ENCODE measurements around the gene ACBD6. TPM values are rescaled to one million over a fixed set of nuclear protein-coding genes. Genes with fewer than 3 reads are reported as not detected.

ACBD6 gene
- total and polyA plus RNA-seq, 2 experiments from 2014 or later, result 27.3 to 44.2 TPM

- Histone ChIP-seq H3K79me2 (ENCODE audit: insufficient read depth) (peaks cover 27% of the 10 kb centered on the region; the same call in 1 of the 2 replicates), H4K20me1 (ENCODE audit: insufficient read depth) (no peaks in the 10 kb centered on the region), H3K9me3 (ENCODE audit: low read depth) (no peaks in the 10 kb centered on the region), H3K4me3 (no peak overlapping the region), H2AFZ (no peak overlapping the region), H3K9ac (no peak overlapping the region), H3K36me3 (ENCODE audit: low read depth) (no peaks in the 10 kb centered on the region; the same call in 1 of the 2 replicates), H3F3A (ENCODE audit: insufficient read depth) (peaks cover 12% of the 10 kb centered on the region; the same call in 1 of the 2 replicates), H3K9me2 (ENCODE audit: insufficient read depth) (no peaks in the 10 kb centered on the region), H3K4me2 (ENCODE audit: unreplicated experiment) (no peak overlapping the region), H3K4me1 (ENCODE audit: insufficient read depth) (no peaks in the 10 kb centered on the region), H3K27ac (no peak overlapping the region), H3K27me3 (replicated peaks; ENCODE audit: insufficient read depth) (no peaks in the 10 kb centered on the region)
- in situ Hi-C loops (cut with MboI), result no loop called here
- 100% methylated on average over 1 of the region's 1 CpG for WGBS, 2 experiments (ENCODE audit: low coverage in 1 of 2, low lambda C conversion rate in 2 of 2, missing lambda C conversion rate in 2 of 2)
- TF ChIP-seq EZH2 (IDR thresholded peaks at IDR 0.05; ENCODE audit: insufficient read depth, poor library complexity, severe bottlenecking), result no peak
- no peak for TF ChIP-seq EZH2phosphoT487 (IDR thresholded peaks at IDR 0.05; ENCODE audit: insufficient read depth, low read depth)
- DNase-seq, result no peak
Observed at GRCh38 chr1:180387413-180387812, 115.0 kb downstream of the ACBD6 start.

- H3F3A ChIP-seq (ENCODE audit: insufficient read depth), result peaks cover 16% of the 10 kb centered on the region; the same call in 1 of the 2 replicates
- H3K9ac ChIP-seq, result no peak overlapping the region
- no peak overlapping the region for H2AFZ ChIP-seq
- peaks cover 27% of the 10 kb centered on the region; the same call in 1 of the 2 replicates for H3K79me2 ChIP-seq (ENCODE audit: insufficient read depth)
- 0 out of 2 replicates have a peak, but pooled peaks cover 3% of the 10 kb centered on the region for H3K4me1 ChIP-seq (ENCODE audit: insufficient read depth)
- no peaks in the 10 kb centered on the region for H3K9me2 ChIP-seq (ENCODE audit: insufficient read depth)
- H3K9me3 ChIP-seq (ENCODE audit: low read depth), result no peaks in the 10 kb centered on the region
- H3K27ac ChIP-seq, result no peak overlapping the region
- in situ Hi-C loops (cut with MboI), result no loop called here
- 87 to 88% methylated on average over 4 of the region's 4 CpGs for WGBS, 2 experiments (ENCODE audit: low coverage in 1 of 2, low lambda C conversion rate in 2 of 2, missing lambda C conversion rate in 2 of 2)
- no peak overlapping the region for H3K4me2 ChIP-seq (ENCODE audit: unreplicated experiment)
- H3K27me3 ChIP-seq (replicated peaks; ENCODE audit: insufficient read depth), result no peaks in the 10 kb centered on the region
- TF ChIP-seq EZH2phosphoT487 (IDR thresholded peaks at IDR 0.05; ENCODE audit: insufficient read depth, low read depth) (no peak), EZH2 (IDR thresholded peaks at IDR 0.05; ENCODE audit: insufficient read depth, poor library complexity, severe bottlenecking) (no peak)
- H3K4me3 ChIP-seq, result no peak overlapping the region
- no peak for DNase-seq
- H4K20me1 ChIP-seq (ENCODE audit: insufficient read depth), result no peaks in the 10 kb centered on the region
- no peaks in the 10 kb centered on the region; the same call in 1 of the 2 replicates for H3K36me3 ChIP-seq (ENCODE audit: low read depth)
Observed at GRCh38 chr1:180386745-180387367, 115.5 kb downstream of the ACBD6 start.

DNA sequence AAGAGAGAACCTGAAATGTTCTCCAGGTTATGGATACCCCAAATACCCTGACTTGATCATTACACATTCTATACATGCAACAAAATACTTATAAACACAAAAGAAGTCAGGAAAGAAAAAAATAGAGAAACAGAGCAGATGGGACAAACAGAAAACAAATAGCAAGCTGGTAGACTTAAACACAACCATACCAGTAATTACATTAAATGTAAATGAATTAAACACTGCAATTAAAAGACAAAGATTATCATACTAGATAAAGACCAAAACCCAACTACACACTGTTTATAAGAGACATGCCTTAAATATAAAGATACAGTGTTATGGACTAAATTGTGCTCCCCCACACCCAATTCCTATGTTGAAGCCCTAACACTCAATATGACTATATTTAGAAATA, 117.2 kb downstream of the ACBD6 start:
- Histone ChIP-seq H3K4me2 (ENCODE audit: unreplicated experiment) (no peak overlapping the region), H3K9ac (no peak overlapping the region), H2AFZ (no peak overlapping the region), H3K79me2 (ENCODE audit: insufficient read depth) (peaks cover 41% of the 10 kb centered on the region), H3K9me2 (ENCODE audit: insufficient read depth) (no peaks in the 10 kb centered on the region), H3F3A (ENCODE audit: insufficient read depth) (peaks cover 16% of the 10 kb centered on the region; the same call in 1 of the 2 replicates), H4K20me1 (ENCODE audit: insufficient read depth) (no peaks in the 10 kb centered on the region), H3K9me3 (ENCODE audit: low read depth) (peaks cover 4% of the 10 kb centered on the region), H3K36me3 (ENCODE audit: low read depth) (no peaks in the 10 kb centered on the region), H3K27ac (no peak overlapping the region), H3K27me3 (replicated peaks; ENCODE audit: insufficient read depth) (no peaks in the 10 kb centered on the region), H3K4me1 (ENCODE audit: insufficient read depth) (0 out of 2 replicates have a peak, but pooled peaks cover 3% of the 10 kb centered on the region), H3K4me3 (no peak overlapping the region)
- in situ Hi-C loops (cut with MboI), result no loop called here
- TF ChIP-seq EZH2 (IDR thresholded peaks at IDR 0.05; ENCODE audit: insufficient read depth, poor library complexity, severe bottlenecking) (no peak), EZH2phosphoT487 (IDR thresholded peaks at IDR 0.05; ENCODE audit: insufficient read depth, low read depth) (no peak)
- DNase-seq, result no peak

DNA sequence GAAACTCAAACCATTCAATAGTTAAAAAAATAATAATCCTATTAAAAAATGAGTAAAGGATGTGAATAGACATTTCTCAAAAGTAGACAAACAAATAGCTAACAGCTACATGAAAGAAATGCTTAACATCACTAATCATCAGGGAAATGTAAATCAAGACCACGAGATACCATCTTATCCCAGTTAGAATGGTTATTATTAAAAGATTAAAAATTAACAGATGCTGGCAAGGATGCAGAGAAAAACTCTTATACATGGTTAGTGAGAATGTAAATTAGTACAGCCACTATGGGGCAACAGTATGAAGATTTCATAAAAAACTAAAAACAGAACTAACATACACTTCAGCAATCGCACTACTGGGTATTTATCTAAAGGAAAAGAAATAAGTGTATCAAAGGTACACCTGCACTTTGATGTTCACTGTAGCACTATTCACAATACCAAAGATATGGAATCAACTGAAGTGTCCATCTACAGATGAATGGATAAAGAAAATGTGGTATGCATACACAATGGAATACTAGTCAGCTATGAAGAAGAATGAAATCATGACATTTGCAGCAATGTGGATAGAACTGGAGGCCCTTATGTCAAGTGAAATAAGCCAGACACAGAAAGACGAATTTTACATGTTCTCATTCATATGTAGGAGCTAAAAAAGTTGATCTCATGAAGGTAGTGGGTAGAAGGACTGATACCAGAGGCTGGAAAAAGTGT, 117.9 kb downstream of the ACBD6 start:
- Histone ChIP-seq H3K4me2 (ENCODE audit: unreplicated experiment) (no peak overlapping the region), H3K9ac (no peak overlapping the region), H4K20me1 (ENCODE audit: insufficient read depth) (no peaks in the 10 kb centered on the region), H3K36me3 (ENCODE audit: low read depth) (0 out of 2 replicates have a peak, but pooled peaks cover 5% of the 10 kb centered on the region), H3K79me2 (ENCODE audit: insufficient read depth) (peaks cover 48% of the 10 kb centered on the region), H2AFZ (no peak overlapping the region), H3K9me3 (ENCODE audit: low read depth) (peaks cover 11% of the 10 kb centered on the region), H3K27me3 (replicated peaks; ENCODE audit: insufficient read depth) (no peaks in the 10 kb centered on the region), H3K27ac (no peak overlapping the region), H3F3A (ENCODE audit: insufficient read depth) (peaks cover 16% of the 10 kb centered on the region; the same call in 1 of the 2 replicates), H3K9me2 (ENCODE audit: insufficient read depth) (no peaks in the 10 kb centered on the region), H3K4me3 (no peak overlapping the region), H3K4me1 (ENCODE audit: insufficient read depth) (0 out of 2 replicates have a peak, but pooled peaks cover 3% of the 10 kb centered on the region)
- DNase-seq, result no peak
- WGBS, 2 experiments (ENCODE audit: low coverage in 1 of 2, low lambda C conversion rate in 2 of 2, missing lambda C conversion rate in 2 of 2), result 95 to 96% methylated on average over 3 of the region's 3 CpGs
- in situ Hi-C loops (cut with MboI), result no loop called here
- TF ChIP-seq EZH2 (IDR thresholded peaks at IDR 0.05; ENCODE audit: insufficient read depth, poor library complexity, severe bottlenecking) (no peak), EZH2phosphoT487 (IDR thresholded peaks at IDR 0.05; ENCODE audit: insufficient read depth, low read depth) (no peak)

Measured in GM23248 (cell line).